HEK293T (cell line): ENCODE data around the gene RPS6KA1.

Experiments
- CTCF ChIA-PET: fragments of 350-600 bp; formaldehyde crosslinking; extraction: SDS; loops from one replicate; lab custom pipeline; 2021; ENCODE audit warnings: antibody characterized with exemption, inconsistent platforms; lab: Yijun Ruan, JAX
- POLR2A ChIA-PET: fragments of 350-600 bp; formaldehyde crosslinking; extraction: SDS; loops from one replicate; lab custom pipeline; 2020; ENCODE audit warnings: antibody characterized with exemption, inconsistent platforms; lab: Yijun Ruan, JAX
- DNase-seq: peaks from one replicate; pipeline ENCODE4 v3.0.0; 2012; ENCODE audit warnings: mixed read lengths; ENCODE audit errors: extremely low spot score
- ARNT ChIP-seq: fragments of 450-650 bp; IDR thresholded peaks from 2 replicates; pipeline ENCODE4 v1.6.1; 2017; ENCODE audit warnings: mild to moderate bottlenecking
- BHLHE40 ChIP-seq: fragments of 450-650 bp; IDR thresholded peaks from 2 replicates; pipeline ENCODE4 v1.6.1; 2016; ENCODE audit warnings: mild to moderate bottlenecking, moderate library complexity, borderline replicate concordance
- CTBP1 ChIP-seq: fragments of 450-650 bp; IDR thresholded peaks from 2 replicates; pipeline ENCODE4 v1.6.1; 2016; ENCODE audit warnings: borderline replicate concordance
- ELF4 ChIP-seq: fragments of 450-650 bp; IDR thresholded peaks from 2 replicates; pipeline ENCODE4 v1.6.1; 2017; ENCODE audit warnings: antibody characterized with exemption
- FOXA1 ChIP-seq: fragments of 450-650 bp; IDR thresholded peaks from 2 replicates; pipeline ENCODE4 v1.6.1; 2016; ENCODE audit warnings: mild to moderate bottlenecking
- FOXK2 ChIP-seq: fragments of 450-650 bp; IDR thresholded peaks from 2 replicates; pipeline ENCODE4 v1.6.1; 2016; ENCODE audit warnings: mild to moderate bottlenecking
- FOXM1 ChIP-seq: fragments of 450-650 bp; IDR thresholded peaks from 2 replicates; pipeline ENCODE4 v1.6.1; 2017; ENCODE audit warnings: mild to moderate bottlenecking, borderline replicate concordance
- HDGF ChIP-seq: fragments of 450-650 bp; IDR thresholded peaks from 2 replicates; pipeline ENCODE4 v1.6.1; 2017; ENCODE audit warnings: antibody characterized with exemption, borderline replicate concordance
- L3MBTL2 ChIP-seq: fragments of 450-650 bp; conservative IDR thresholded peaks from 2 replicates; pipeline ENCODE4 v1.6.1; 2016; ENCODE audit warnings: mild to moderate bottlenecking
- LEF1 ChIP-seq: fragments of 450-650 bp; IDR thresholded peaks from 2 replicates; pipeline ENCODE4 v1.6.1; 2017; ENCODE audit warnings: mild to moderate bottlenecking, borderline replicate concordance
- NFRKB ChIP-seq: fragments of 450-650 bp; IDR thresholded peaks from 2 replicates; pipeline ENCODE4 v1.6.1; 2016; ENCODE audit warnings: mild to moderate bottlenecking, moderate library complexity
- SP1 ChIP-seq: fragments of 450-650 bp; IDR thresholded peaks from 2 replicates; pipeline ENCODE4 v1.6.1; 2017
- SUZ12 ChIP-seq: fragments of 450-650 bp; IDR thresholded peaks from 2 replicates; pipeline ENCODE4 v1.6.1; 2016; ENCODE audit warnings: mild to moderate bottlenecking
- TARDBP ChIP-seq: fragments of 450-650 bp; IDR thresholded peaks from 2 replicates; pipeline ENCODE4 v1.6.1; 2016
- ZNF384 ChIP-seq: fragments of 450-650 bp; IDR thresholded peaks from 2 replicates; pipeline ENCODE4 v1.6.1; 2016
- TF ChIP-seq, protein P1 (sequence below): fragments of 450-650 bp; IDR thresholded peaks from 2 replicates; pipeline ENCODE4 v1.6.1; 2016

The RPS6KA1 gene

DNA sequence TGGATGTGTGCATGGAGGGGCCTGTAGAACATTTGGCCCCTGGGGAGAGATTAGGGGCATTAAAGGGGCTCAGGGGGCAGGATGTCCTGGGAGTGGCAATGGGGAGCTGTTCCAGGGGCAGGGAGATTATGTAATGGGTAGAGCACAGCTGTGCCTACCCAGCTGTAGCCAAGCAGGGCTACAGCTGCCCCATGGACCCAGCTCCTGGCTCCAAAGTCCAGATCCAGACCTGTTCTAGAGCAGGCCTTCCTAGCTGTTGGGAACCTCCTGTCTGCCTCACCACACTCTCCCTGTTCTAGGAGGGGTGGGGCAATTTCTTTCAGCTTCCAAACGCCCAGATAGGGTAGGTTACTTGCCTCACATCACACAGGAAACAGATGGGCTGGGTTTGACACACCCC lies 5.6 kb downstream of the RPS6KA1 start:
- CTCF ChIA-PET, result interaction anchor here (0.6 kb wide), 1 partner anchor 480 kb away, joined by 3 read pairs; no protein-coding TSS in a partner anchor
- TF ChIP-seq, protein P1, sequence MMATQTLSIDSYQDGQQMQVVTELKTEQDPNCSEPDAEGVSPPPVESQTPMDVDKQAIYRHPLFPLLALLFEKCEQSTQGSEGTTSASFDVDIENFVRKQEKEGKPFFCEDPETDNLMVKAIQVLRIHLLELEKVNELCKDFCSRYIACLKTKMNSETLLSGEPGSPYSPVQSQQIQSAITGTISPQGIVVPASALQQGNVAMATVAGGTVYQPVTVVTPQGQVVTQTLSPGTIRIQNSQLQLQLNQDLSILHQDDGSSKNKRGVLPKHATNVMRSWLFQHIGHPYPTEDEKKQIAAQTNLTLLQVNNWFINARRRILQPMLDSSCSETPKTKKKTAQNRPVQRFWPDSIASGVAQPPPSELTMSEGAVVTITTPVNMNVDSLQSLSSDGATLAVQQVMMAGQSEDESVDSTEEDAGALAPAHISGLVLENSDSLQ, result no peak
- TF ChIP-seq LEF1 (no peak), ZNF384 (no peak)
- no peak for DNase-seq
- POLR2A ChIA-PET, result interaction anchor here (2.9 kb wide), 1 partner anchor 34 kb away, joined by 20 read pairs; no protein-coding TSS in a partner anchor

DNA sequence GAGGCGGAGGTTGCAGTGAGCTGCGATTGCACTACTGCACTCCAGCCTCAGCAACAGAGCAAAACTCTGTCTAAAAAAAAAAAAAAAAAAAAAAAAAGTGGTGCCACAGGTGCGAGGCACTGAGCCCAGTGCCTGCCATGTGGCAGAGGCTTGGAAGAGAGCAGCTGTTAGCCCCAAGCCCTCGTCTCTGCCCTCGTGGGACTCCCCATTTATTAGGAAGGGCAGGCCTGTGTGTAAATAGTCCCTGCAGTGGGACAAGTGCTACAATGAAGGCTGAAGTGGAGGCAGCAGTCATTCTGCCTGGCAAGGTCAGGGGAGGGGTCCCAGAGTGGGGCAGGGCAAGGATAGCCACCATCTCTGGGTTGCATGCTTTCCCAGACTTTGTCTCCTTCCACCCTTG lies 6.5 kb downstream of the RPS6KA1 start:
- ChIA-PET POLR2A (no interaction called here), CTCF (no interaction called here)
- no peak for TF ChIP-seq NFRKB
- no peak for TF ChIP-seq ZNF384
- TF ChIP-seq CTBP1, result no peak
- TF ChIP-seq, protein P1, result no peak
- TF ChIP-seq ARNT, result no peak
- DNase-seq, result no peak

DNA sequence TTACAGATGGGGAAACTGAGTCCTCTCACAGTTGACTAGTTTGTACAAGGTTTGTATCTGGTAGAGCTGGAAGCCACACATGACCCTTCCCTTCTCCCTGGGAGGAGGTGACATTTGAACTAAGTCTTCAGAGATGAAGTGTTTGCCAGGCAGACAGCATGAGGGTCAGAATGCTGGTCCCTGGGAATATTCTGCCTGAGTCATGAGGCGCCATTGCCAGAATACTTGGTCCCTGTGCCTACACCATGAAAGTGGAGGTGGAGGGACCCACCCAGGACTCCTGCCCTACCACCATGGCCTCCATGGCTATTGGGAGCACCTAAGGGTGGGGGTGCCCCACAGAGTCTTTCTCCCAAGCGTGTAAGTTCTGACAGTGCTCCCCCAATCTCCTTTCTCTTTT lies 7.0 kb downstream of the RPS6KA1 start:
- CTCF ChIA-PET, result no interaction called here
- TF ChIP-seq FOXM1 (no peak), CTBP1 (no peak), BHLHE40 (no peak), SUZ12 (no peak), FOXA1 (no peak), ZNF384 (no peak)
- TF ChIP-seq, protein P1, result no peak
- POLR2A ChIA-PET, result no interaction called here
- no peak for DNase-seq

DNA sequence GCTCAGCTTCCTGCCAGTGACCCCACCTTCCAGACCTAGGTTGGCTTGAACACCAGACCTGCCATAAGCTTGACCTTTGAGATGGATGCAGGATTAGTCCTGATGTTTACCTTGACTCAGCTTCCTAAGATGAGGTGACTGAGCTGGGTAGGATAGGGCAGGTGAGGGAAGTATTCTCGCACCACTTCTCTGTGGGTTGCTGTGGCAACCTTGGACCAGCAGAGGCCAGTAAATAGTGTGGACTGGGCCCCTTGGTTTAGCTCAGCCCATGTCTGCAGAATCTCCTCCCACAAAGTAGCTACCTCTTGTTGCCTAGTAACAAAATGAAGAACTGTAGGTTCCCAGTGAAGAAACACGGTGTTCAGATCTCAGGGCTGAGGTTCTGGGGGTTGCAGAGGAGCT lies 8.4 kb downstream of the RPS6KA1 start:
- DNase-seq, result peak; percentile 31
- TF ChIP-seq FOXA1 (no peak), SP1 (no peak), FOXM1 (no peak), HDGF (no peak), ARNT (no peak), FOXK2 (no peak), SUZ12 (no peak), TARDBP (no peak), L3MBTL2 (no peak), NFRKB (no peak), ZNF384 (no peak), BHLHE40 (no peak), ELF4 (no peak), CTBP1 (no peak), LEF1 (no peak)
- TF ChIP-seq, protein P1, result no peak
- ChIA-PET CTCF (interaction anchor here (0.6 to 2.1 kb wide), 4 partner anchors 11 to 333 kb away, joined by 4 to 10 read pairs (median 6); no protein-coding TSS in a partner anchor), POLR2A (interaction anchor here (2.1 kb wide), 1 partner anchor 37 kb away, joined by 15 read pairs; no protein-coding TSS in a partner anchor)

DNA sequence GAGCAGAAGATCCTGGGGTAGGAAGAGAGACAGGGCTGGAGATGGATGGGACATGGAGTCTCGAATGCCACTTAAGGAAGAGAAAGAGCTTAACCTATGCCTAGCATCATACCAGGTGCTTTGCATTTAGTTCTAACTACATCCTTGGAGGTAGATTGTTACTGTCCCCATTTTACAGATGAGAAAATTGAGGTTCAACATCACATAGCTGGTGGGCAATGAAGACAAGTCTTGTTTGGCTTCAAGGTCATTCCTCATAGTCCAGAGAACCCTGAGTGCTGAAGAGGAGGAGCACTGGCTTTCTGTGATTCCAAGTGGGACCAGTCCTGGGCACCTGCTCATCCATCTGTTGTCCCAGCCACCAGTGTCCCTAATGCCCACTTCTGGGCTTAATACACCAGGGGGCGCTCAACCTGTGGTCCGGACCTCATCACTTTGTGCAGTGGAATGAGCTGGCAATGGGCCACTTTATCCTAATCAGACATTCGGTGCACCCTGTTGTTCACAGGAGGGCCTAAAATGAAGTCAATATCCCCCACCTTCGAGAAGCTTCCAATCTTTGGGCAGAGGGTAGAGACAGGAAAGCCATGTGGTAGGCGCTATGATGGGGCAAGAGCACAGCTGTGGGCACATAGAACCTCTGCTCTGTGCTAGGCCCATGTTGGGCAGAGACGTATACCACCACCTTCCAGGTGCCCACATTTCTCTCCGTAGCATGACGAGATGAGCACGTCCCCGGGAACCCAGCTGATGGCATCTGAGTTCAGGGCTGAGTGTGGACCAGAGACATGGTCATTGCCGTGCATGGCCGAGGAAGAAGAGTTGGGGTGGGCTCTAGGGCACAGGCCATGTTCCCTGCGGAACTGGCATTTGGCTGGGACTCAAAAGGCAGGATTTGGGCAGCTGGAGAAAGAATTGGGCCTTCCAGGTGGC lies 9.2 kb downstream of the RPS6KA1 start:
- POLR2A ChIA-PET, result interaction anchor here (2.1 kb wide), 1 partner anchor 38 kb away, joined by 15 read pairs; no protein-coding TSS in a partner anchor
- CTCF ChIA-PET, result interaction anchor here (0.6 to 2.1 kb wide), 7 partner anchors 9 to 347 kb away, joined by 3 to 6 read pairs (median 4); no protein-coding TSS in a partner anchor
- peak; percentile 70 for DNase-seq
- TF ChIP-seq ELF4, result no peak
- TF ChIP-seq NFRKB, result no peak
- TF ChIP-seq LEF1, result no peak
- no peak for TF ChIP-seq L3MBTL2
- TF ChIP-seq, protein P1, result no peak
- no peak for TF ChIP-seq SUZ12
